C4-2B (cell line): ENCODE results near the gene RNF181.
A peak's percentile ranks its signal among the peaks of the same experiment; 100 is the strongest.

Experiments
- ZFX ChIP-seq: fragments of 450-650 bp; IDR thresholded peaks from 2 replicates; pipeline ENCODE4 v1.6.1; 2017
- TF ChIP-seq, protein P1 (sequence below): fragments of 450-650 bp; conservative IDR thresholded peaks from 2 replicates; pipeline ENCODE4 v1.5.1; 2017; ENCODE audit warnings: mild to moderate bottlenecking

- TF ChIP-seq, protein P1, sequence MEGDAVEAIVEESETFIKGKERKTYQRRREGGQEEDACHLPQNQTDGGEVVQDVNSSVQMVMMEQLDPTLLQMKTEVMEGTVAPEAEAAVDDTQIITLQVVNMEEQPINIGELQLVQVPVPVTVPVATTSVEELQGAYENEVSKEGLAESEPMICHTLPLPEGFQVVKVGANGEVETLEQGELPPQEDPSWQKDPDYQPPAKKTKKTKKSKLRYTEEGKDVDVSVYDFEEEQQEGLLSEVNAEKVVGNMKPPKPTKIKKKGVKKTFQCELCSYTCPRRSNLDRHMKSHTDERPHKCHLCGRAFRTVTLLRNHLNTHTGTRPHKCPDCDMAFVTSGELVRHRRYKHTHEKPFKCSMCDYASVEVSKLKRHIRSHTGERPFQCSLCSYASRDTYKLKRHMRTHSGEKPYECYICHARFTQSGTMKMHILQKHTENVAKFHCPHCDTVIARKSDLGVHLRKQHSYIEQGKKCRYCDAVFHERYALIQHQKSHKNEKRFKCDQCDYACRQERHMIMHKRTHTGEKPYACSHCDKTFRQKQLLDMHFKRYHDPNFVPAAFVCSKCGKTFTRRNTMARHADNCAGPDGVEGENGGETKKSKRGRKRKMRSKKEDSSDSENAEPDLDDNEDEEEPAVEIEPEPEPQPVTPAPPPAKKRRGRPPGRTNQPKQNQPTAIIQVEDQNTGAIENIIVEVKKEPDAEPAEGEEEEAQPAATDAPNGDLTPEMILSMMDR, result no peak
- peak; percentile 17; the same call in 1 of the 2 replicates for TF ChIP-seq ZFX
Measured at GRCh38 chr2:85561280-85562212, 34.0 kb upstream of the RNF181 start, which contains the start of gene GGCX.
